K562 (cell line): Measurements from ENCODE around the gene HYPK. TPM values are rescaled to one million over a fixed set of nuclear protein-coding genes. Genes with fewer than 3 reads are reported as not detected.

Source experiments
- ARID1B ChIP-seq: fragments of 450-650 bp; IDR thresholded peaks from 2 replicates; pipeline ENCODE4 v1.6.1; 2016; ENCODE audit warnings: antibody characterized with exemption, mild to moderate bottlenecking, inconsistent platforms
- C11orf30 ChIP-seq: fragments of 450-650 bp; IDR thresholded peaks from 2 replicates; pipeline ENCODE4 v1.6.1; 2016; ENCODE audit warnings: low read depth, mild to moderate bottlenecking
- CSDE1 ChIP-seq, 2 experiments: fragments of 450-650 bp; IDR thresholded peaks; 2 replicates each; pipeline ENCODE4 v1.6.1; 2016; ENCODE audit warnings: mild to moderate bottlenecking in 1 of 2
- CUX1 ChIP-seq: fragments of 200-800 bp; sonication (Bioruptor generic); IDR thresholded peaks from 2 replicates; pipeline ENCODE4 v1.6.1; 2016; ENCODE audit warnings: missing genetic modification characterization, missing compliant biosample characterization
- DEAF1 ChIP-seq: fragments of 450-650 bp; formaldehyde crosslinking; IDR thresholded peaks from 2 replicates; pipeline ENCODE4 v1.4.0; 2020; ENCODE audit warnings: mild to moderate bottlenecking, moderate library complexity
- KLF1 ChIP-seq: fragments of 450-650 bp; IDR thresholded peaks from 2 replicates; pipeline ENCODE4 v1.6.1; 2016; ENCODE audit warnings: missing genetic modification characterization, missing compliant biosample characterization
- NRF1 ChIP-seq, 2 experiments: fragments of 450-650 bp; IDR thresholded peaks in 1 of 2; conservative IDR thresholded peaks in 1 of 2; 2 replicates each; pipeline ENCODE4 v1.6.1; 2014; ENCODE audit warnings: mild to moderate bottlenecking in 2 of 2
- PTRF ChIP-seq: fragments of 450-650 bp; IDR thresholded peaks from 2 replicates; pipeline ENCODE4 v1.6.1; 2016; ENCODE audit warnings: mild to moderate bottlenecking, missing genetic modification characterization, missing compliant biosample characterization
- SLC30A9 ChIP-seq: fragments of 250-450 bp; sonication (Bioruptor Pico); IDR thresholded peaks from 2 replicates; pipeline ENCODE4 v1.8.0; 2022; ENCODE audit warnings: mild to moderate bottlenecking, moderate library complexity
- SMAD3 ChIP-seq: fragments of 450-650 bp; formaldehyde crosslinking; conservative IDR thresholded peaks from 2 replicates; pipeline ENCODE4 v1.4.0; 2020; ENCODE audit warnings: mild to moderate bottlenecking
- SRSF1 ChIP-seq: fragments of 200-400 bp; formaldehyde crosslinking; IDR thresholded peaks from 2 replicates; pipeline ENCODE4 v1.6.1; 2017; ENCODE audit warnings: mild to moderate bottlenecking, low read depth, low read length, moderate library complexity
- polyA plus RNA-seq, 8 experiments: library from polyadenylated mRNA; depleted of rRNA in 4 of 8; stranded (reverse) in 5 of 8; unstranded in 3 of 8; fragments of >200 nt; fragmentation: Nextera tagmentation in 2 of 8; fragmentation: Illumina TruSeq in 1 of 8; extraction: Ambion mirVana in 2 of 8; extraction: Trizol in 1 of 8; gene quantifications; 2 replicates each; pipeline versions ENCODE4 v1.2.1 to v1.2.3, GENCODE V29; 2011 to 2014; ENCODE audit warnings: inconsistent platforms in 1 of 8, missing spikeins in 1 of 8
- total RNA-seq, 7 experiments: library from RNA; depleted of rRNA in 6 of 7; stranded (reverse); fragments of >200 nt in 6 of 7; fragmentation: Illumina TruSeq in 2 of 7; extraction: Trizol in 2 of 7; gene quantifications; 2 replicates each; pipeline versions ENCODE4 v1.2.1 to v1.2.3, GENCODE V29; 2011 to 2021; ENCODE audit warnings: low replicate concordance in 1 of 7

Gene HYPK
- total and polyA plus RNA-seq, 9 of the 15 experiments (the other 6 are each of a cell fraction or from before 2014, with no cell fraction given), result 7.2 to 28.0 (median 21.1) TPM

GRCh38 chr15:43808435-43808950 is 8.1 kb downstream of the HYPK start (continued):
- TF ChIP-seq CUX1 (no peak), PTRF (tag) (no peak), DEAF1 (CRISPR knock-in tag) (no peak), SLC30A9 (CRISPR knock-in tag) (no peak), SMAD3 (CRISPR knock-in tag) (no peak), C11orf30 (no peak), NRF1 (conservative IDR thresholded peaks at IDR 0.05 in 1 of 2, IDR thresholded peaks at IDR 0.05 in 1 of 2) (no peak), KLF1 (tag) (no peak), SRSF1 (no peak), ARID1B (no peak), CSDE1 (IDR thresholded peaks at IDR 0.05) (no peak)
